T1000 (cell line): ENCODE measurements around the gene PSMD8.
"Not testable (repeated sequence)": the region's sequence is repeated elsewhere in the genome, so short reads cannot be mapped to it uniquely, and the experiment has no call there.

ENCODE experiments used
- DNase-seq: peaks from one replicate; lab custom pipeline; 2025; ENCODE audit warnings: mixed read lengths; lab: John Stamatoyannopoulos, UW

Gene PSMD8

DNA sequence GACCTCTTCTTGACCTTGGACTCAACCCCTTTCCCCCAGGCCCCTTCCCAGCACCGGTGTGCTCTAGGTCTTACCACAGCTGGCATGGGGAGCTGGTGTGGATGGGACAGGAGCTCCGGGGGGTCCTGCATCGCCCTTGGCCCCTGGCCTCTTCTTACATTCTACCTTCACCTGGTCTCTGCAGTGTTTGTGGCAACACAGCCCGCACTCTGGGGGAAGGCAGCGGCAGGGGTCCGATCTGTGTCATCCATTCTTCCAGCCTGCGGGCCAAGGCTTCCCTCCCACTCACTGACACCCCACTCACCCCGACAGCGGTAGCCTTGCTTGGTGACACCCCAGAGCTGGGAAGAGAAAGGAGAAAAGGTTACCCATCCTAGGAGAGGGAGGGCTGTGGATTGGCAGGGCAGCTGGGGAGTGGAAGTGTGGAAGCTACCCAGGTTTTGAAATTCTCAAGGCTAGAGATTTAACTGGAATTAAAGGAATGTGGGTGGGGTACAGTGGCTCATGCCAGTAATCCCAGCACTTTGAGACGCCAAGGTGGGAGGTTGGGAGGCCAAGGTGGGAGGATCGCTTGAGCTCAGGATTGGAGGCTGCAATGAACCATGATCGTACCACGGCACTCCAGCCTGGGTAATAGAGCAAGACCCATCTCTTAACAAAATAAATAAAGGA lies 36.8 kb downstream of the PSMD8 start:
- DNase-seq = no peak

DNA sequence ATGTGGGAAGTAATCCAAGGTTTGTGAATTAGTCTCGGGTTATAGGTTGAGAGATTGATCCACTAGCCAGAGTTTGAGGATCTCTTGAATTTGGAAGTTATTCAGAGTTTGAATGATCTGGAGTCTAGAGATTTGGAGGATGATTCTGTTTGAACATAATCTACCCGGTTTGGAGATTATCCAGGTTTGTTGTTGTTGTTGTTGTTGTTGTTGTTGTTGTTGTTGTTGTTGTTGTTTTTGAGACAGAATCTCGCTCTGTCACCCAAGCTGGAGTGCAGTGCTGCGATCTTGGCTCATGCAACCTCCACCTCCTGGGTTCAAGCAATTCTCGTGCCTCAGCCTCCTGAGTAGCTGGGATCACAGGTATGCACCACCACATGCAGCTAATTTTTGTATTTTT lies 37.5 kb downstream of the PSMD8 start:
- not testable (repeated sequence) for DNase-seq

DNA sequence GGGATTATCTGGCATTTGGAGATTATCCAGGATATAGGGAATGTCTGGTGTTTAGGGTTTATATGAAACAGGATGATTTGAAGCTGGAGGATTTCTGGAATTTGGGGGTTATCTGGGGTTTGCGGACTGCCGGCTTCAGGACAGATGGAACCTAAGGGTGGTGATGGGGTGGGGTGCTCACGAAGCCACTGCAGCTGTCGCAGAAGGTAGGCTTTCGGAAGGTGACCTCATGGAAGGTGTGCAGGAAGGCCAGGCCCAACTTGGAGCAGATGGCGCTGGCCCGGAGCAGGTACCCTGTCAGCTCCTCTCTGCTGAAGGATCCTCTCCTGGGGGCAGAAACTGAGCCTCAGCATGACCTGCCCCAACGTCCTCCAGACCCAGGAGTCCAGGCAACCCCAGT lies 38.1 kb downstream of the PSMD8 start:
- DNase-seq = no peak

DNA sequence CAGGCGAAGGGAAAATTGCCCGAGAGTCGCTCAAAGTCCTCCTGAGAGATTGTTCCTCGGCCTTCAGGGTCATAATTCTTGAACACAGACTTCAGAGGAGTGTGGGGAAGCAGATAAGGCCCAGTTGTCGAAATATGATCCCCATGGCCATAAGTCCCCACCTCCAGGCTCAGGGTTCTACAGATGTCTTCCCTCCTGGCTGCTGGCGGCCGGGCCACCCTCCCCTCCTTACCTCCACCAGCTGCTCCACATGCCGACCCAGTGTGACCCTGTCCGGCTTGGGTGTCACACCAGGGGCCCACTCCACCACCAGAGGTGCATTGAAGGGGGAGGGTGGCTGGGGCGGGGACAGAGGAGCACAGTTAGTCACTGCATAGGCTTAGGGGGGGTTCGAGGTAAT lies 38.6 kb downstream of the PSMD8 start:
- no peak for DNase-seq

DNA sequence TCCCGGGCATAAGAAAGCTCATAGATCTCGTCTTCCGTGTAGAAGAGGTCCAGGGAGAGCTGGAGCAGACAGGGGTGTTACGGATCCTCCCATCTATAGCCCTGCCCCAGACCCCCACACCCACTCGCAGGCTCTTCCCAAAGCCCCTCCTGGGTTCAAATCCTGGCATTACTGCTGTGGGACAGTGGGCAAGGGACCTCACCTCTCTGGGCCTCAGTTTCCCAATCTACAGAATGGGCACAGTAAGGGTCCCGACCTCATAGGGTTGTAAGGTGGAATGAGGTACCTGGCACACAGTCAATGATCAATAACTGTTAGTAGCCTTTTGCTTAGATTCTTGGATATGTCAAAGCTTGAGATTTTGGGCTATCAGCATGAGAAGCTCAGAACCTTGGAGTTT lies 39.0 kb downstream of the PSMD8 start:
- no peak for DNase-seq

DNA sequence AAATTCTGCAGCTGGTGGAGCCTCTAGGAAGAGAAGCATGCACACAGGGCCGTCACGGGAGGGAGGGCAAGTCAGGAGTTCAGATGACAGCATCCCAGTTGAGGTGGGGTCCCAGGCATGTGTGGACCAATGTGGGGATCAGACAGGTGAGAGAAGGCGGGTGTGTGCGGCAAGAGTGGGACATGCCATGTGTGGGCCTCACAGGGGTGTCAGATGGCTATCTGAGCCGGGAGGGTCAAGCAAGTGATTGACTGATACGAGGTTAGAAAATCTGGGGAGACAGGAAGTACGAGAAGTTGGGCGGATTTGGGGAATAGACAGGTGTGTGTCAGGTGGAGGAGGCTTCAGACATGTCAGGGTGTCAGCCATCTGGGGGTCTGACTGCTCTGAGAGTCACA lies 42.8 kb downstream of the PSMD8 start:
- DNase-seq = no peak

DNA sequence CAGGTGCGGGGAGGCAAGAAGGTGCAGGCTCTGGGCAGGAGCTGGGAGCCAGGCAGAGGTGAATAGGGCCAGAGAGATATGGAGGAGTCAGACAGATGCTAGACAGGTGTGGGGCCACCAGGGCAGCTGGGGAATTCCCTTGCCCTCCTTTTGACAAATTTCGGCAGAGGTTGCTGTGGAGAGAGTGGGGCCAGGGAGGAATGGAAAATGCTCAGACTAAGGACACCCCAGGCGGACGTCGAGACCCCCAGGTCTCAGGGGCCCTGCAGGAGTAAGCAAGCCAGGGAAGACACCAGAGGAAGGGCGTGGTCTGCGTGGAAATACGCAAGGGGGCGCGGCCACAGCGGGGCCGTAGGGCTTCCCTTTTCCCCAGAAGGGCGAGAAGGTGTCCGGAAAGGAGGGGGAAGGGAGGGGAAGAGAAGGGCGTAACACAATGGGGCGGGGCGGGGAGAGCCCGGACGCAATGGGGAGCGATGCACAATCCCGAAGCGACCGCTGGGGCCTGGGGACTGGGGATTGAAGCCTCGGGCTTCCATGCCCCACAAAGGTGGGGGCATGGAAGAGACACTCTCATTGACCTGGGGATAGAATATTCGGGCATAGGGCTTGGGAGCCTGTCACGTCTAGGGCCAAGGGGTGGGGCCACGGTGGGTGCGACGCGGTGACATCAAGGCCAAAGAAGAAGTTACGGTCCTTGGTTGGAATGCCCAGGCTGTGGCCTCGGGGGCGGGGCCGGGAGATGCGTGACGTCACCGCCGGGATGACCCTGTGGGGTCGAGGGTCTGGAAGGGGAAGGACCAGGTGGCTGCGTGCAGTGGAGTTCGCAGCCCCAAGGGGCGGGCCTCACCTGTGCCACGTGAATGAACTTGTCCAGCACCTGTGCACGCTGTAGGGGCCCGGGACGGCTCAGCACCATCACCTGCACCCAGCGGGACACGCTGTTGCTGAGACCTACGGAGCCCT lies 43.5 kb downstream of the PSMD8 start:
- DNase-seq = no peak

DNA sequence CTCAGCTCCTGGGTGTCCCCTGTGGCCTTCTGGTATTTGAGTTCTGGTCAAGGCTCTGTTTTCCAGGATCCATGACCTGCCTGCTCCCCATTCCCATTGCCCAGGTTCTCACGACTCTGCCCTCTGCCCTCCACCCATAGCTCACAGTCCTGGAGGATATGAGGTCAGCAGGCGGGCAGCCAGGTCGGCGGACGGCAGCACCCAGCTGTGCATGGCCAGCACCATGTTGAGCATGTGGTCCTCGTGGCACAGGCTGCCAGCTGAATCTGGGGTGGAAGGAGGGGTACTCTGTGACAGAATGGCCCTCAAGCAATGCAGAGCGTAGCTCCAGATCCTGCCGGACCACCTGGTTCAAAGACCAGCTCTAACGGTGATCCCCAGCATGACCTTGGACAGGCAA lies 46.6 kb downstream of the PSMD8 start:
- DNase-seq = no peak

DNA sequence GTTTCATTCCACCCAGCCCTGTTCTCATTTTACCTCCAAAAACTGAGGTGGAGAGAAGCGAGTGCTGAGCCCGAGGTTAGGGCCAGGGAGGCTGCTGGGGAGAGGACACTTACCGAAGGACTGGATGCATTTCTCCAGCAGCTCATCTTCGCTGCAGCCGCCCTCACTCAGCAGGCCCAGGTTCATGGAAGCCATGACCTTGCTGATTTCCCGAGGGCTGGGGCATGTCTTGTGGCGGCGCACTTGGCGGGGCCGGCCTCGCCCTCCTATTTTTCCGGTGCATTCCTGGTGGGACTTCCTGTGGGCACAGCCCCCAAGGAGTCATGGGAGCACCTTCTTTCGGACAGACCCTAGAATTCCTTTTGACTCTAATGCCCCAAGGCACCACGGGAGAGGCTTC lies 47.5 kb downstream of the PSMD8 start:
- no peak for DNase-seq

DNA sequence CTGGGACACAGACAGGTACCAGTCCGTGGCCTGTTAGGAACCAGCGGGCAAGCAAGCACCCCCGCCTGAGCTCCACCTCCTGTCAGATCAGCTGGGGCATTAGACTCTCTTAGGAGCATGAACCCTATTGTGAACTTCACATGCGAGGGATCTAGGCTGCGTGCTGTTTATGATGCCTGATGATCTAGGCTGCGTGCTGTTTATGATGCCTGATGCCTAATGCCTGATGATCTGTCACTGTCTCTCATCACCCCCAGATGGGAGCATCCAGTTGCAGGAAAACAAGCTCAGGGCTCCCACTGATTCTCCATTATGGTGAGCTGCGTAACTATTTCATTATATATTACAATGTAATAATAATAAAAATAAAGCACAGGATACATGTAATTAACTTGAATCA lies 48.1 kb downstream of the PSMD8 start:
- DNase-seq = no peak

DNA sequence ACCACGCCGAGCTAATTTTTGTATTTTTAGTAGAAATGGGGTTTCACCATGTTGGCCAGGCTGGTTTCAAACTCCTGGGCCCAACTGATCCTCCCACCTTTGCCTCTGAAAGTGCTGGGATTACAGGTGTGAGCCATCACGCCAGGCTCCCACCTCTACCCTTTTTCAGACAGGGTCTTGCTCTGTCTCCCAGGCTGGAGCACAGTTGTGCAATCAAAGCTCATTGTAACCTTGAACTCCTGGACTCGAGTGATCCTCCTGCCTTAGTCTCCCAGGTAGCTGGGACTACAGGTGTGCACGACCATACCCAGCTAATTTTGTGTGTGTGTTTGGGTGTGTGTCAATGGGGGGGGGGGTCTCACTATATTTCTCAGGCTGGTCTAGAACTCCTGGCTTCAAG lies 49.9 kb downstream of the PSMD8 start:
- DNase-seq = no peak

DNA sequence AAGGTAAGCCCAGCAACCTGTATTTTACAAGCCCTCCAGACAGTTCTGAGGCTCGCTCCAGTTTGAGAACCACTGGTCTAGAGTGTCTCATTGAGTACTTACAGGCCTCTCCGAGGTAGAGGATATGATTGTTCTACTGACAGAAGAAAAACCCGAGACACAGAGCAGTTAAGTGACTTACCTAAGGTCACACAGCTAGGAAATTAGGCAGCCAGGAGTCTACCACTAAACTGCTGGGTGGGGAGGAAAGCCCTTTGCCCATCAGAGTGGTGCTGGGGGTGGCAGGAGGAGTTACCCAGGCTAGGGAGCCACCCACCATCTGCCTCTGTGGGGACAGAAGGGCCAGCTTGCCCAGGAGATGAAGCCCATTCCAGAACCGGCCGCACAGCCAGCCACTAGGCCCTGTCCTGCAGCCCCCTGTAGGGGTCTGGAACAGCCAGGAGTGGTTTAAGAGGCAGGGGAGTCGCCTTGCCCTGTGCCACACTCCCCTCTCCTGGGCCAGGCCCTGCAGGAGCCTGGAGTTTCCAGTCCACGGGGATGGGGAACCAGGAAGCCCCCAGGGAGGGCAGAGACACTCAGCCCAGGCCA lies 50.9 kb downstream of the PSMD8 start:
- no peak for DNase-seq

DNA sequence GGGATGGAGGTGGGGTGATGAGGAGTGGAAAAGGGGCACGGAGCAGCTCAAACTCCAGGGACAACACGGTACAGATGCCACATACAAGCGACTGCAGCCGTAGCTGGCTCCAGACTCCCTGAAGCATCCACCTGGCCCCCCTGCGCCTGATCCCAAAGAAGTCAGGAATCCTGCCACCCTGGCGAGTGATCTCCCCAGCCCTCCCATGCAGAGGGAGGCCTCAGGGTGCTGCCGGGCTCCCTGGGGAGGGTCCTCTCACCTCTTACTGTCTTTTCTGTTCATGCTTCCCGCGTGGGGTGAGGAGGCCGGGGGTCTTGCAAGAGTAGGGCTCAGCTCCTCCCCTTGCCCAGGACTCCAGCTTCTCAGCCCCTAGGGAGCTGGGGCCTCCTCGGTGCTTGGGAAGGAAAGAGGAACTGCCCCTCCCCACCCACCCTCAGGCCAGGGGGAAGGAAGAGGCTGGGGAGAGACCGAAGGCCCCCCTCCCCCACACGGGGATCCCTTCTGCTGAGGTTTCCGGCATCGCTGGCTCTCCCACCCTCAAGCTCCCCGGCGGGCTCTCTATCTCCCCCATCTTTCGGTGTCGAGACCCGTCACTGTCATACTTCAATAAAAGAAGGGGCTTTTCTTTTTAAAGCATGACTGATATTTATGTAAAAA lies 51.6 kb downstream of the PSMD8 start, which contains the start of gene RASGRP4:
Gene RASGRP4, minus strand, starts transcription at position 410 of the 657 bp plus-strand sequence. Its CDS starts 128 bp downstream, at position 282.
- DNase-seq = no peak

DNA sequence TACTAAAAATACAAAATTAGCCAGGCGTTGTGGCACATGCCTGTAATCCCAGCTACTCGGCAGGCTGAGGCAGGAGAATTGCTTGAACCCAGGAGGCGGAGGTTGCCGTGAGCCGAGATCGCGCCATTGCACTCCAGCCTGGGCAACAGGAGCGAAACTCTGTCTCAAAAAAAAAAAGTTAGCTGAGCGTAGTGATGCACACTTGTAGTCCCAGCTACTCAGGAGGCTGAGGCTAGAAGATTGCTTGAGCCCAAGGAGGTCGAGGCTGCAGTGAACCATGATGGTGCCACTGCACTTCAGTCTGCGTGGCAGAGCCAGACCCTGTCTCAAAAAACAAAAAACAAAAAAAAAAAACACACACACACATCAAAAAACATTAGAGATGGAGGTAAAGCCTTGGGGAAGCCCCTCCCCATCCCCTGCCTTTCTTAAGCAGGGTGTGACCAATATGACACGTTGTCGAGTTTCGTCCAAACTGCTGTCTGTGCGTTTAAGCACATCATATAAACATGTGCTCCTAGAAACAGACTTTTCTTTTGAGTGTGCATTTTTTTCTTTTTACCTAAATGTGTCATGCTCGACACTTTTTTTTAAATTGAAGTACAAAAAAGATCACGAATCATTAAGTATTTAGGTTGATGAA lies 52.8 kb downstream of the PSMD8 start:
- not testable (repeated sequence) for DNase-seq

DNA sequence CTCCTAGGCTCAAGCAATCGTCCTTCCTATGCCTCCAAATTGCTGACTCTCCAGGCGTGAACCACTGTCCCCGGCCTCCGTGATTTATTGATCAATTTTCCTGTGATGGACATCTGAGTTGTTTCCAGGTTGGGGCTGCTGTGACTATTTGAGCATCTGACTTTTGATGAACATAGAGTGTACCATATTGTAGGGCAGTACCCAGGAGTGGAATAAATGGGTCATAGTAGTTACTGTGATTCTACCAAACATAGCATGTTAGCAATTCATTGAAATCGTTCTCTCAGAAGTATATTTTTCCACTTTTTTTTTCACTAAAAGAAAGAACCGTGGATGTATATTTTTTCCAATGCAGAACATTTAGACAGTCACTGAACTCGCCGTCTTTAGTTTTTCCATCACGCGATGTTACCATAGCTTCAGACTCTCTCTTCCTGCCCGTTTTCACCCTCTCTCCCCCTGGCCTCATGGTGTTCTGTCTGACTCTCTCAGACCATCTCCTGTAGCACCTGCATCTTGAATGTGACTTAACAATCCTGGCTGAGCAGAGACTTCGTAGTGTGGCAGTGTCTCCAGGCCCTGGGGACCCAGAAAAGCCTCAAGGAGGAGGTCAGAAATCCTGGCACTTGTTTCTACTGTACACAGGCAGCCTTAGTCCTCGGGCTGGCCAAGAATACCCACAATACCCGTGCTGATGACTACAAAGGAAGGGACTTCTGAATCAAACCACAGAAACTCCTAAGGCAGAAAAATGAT lies 54.9 kb downstream of the PSMD8 start:
- no peak for DNase-seq

DNA sequence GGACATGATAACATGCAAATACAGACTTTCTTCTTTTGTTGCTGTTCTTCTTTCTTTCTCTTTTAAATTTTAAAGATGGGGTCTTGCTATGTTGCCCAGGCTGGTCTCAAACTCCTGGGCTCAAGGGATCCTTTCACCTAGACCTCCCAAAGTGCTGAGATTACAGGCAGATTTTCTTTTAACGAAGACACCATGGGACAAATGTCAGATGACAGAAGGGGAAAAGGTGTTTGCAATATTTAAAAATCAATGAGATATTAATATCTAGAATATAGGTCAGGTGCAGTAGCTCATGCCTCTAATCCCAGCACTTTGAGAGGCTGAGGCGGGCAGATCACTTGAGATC lies 55.4 kb downstream of the PSMD8 start:
- DNase-seq = no peak

DNA sequence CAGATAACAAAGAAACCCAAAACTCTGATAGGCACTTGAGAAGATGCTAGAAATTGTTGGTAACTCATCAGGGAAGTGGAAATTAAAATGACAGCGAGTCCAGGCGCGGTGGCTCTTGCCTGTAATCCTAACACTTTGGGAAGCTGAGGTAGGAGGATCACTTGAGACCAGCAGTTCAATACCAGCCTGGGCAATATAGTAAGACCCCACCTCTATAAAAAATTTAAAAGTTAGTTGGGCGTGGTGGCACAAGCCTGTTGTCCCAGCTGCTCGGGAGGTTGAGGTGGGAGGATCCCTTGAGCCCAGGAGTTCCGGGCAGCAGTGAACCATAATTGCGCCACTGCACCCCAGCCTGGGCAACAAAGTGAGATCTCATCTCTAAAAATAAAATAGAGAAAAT lies 56.6 kb downstream of the PSMD8 start:
- DNase-seq = no peak

DNA sequence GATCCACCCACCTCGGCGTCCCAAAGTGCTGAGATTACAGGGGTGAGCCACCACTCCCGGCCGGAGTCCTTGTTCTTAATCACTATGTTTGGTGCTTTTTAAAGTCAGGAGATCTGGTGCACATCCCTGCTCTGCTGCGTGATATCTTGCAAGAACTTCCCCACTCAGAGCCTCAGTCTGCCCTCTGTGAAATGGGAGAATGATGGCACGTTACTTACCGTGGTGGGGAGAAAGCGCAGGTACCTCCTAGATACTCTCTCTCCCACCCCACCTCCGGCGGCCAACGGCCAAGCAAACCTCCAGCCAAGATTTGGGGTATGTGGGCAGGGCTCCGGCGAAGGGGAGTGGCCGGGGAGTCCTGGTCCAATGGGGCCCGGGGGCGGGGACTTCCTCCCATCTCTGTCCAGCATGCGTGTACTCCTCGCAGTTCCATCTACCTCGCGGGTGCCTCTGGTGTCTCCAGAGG lies 58.9 kb downstream of the PSMD8 start, which contains the start of gene RYR1:
Gene RYR1, plus strand, starts transcription at position 424 of the 466 bp plus-strand sequence. CDS start 139 bp downstream, outside the sequence.
- no peak for DNase-seq
